WTC11 (cell line): ENCODE measurements around the gene WDR1.

ENCODE experiments used
- ATF2 ChIP-seq: sonication (generic); formaldehyde crosslinking; IDR thresholded peaks from 2 replicates; pipeline ENCODE4 v1.8.1; 2022; ENCODE audit warnings: low read depth, missing genetic modification reagents, borderline replicate concordance
- CREB1 ChIP-seq: sonication (generic); formaldehyde crosslinking; IDR thresholded peaks from 2 replicates; pipeline ENCODE4 v1.8.0; 2023; ENCODE audit warnings: mild to moderate bottlenecking, missing genetic modification reagents
- ERG ChIP-seq: fragments of 250-450 bp; sonication (Bioruptor Pico); IDR thresholded peaks from 2 replicates; pipeline ENCODE4 v1.8.0; 2021; ENCODE audit warnings: mild to moderate bottlenecking
- ESRRA ChIP-seq: sonication (generic); formaldehyde crosslinking; IDR thresholded peaks from 2 replicates; pipeline ENCODE4 v1.8.1; 2022; ENCODE audit warnings: mild to moderate bottlenecking, missing genetic modification reagents, borderline replicate concordance
- FOXJ3 ChIP-seq: sonication (generic); formaldehyde crosslinking; IDR thresholded peaks from 2 replicates; pipeline ENCODE4 v1.9.0; 2021; ENCODE audit warnings: missing genetic modification reagents, mild to moderate bottlenecking, borderline replicate concordance
- RELA ChIP-seq: sonication (generic); formaldehyde crosslinking; IDR thresholded peaks from 2 replicates; pipeline ENCODE4 v1.8.1; 2022; ENCODE audit warnings: missing genetic modification reagents, mild to moderate bottlenecking, borderline replicate concordance
- SP1 ChIP-seq: sonication (generic); formaldehyde crosslinking; conservative IDR thresholded peaks from 2 replicates; pipeline ENCODE4 v1.8.1; 2022; ENCODE audit warnings: missing genetic modification reagents
- ZBTB21 ChIP-seq: sonication (generic); formaldehyde crosslinking; IDR thresholded peaks from 2 replicates; pipeline ENCODE4 v1.8.1; 2023; ENCODE audit warnings: mild to moderate bottlenecking, missing genetic modification reagents, borderline replicate concordance
- ZNF121 ChIP-seq: sonication (generic); formaldehyde crosslinking; IDR thresholded peaks from 2 replicates; pipeline ENCODE4 v1.8.0; 2023; ENCODE audit warnings: missing genetic modification reagents
- ZNF263 ChIP-seq: sonication (generic); formaldehyde crosslinking; IDR thresholded peaks from 2 replicates; pipeline ENCODE4 v1.8.1; 2022; ENCODE audit warnings: low read depth, mild to moderate bottlenecking, moderate library complexity, missing genetic modification reagents
- ZNF423 ChIP-seq: fragments of 250-450 bp; sonication (Bioruptor Pico); IDR thresholded peaks from 2 replicates; pipeline ENCODE4 v2.1.2; 2022; ENCODE audit warnings: mild to moderate bottlenecking, moderate library complexity
- TF ChIP-seq, protein P1 (sequence below): fragments of 200-600 bp; IDR thresholded peaks from 2 replicates; pipeline ENCODE4 v1.8.0; 2022; ENCODE audit warnings: antibody characterized with exemption

GRCh38 chr4:10081218-10081606, 35.4 kb downstream of the WDR1 start:
- no peak for TF ChIP-seq ZBTB21
- no peak for TF ChIP-seq CREB1 (CRISPR knock-in tag)
- TF ChIP-seq, protein P1, sequence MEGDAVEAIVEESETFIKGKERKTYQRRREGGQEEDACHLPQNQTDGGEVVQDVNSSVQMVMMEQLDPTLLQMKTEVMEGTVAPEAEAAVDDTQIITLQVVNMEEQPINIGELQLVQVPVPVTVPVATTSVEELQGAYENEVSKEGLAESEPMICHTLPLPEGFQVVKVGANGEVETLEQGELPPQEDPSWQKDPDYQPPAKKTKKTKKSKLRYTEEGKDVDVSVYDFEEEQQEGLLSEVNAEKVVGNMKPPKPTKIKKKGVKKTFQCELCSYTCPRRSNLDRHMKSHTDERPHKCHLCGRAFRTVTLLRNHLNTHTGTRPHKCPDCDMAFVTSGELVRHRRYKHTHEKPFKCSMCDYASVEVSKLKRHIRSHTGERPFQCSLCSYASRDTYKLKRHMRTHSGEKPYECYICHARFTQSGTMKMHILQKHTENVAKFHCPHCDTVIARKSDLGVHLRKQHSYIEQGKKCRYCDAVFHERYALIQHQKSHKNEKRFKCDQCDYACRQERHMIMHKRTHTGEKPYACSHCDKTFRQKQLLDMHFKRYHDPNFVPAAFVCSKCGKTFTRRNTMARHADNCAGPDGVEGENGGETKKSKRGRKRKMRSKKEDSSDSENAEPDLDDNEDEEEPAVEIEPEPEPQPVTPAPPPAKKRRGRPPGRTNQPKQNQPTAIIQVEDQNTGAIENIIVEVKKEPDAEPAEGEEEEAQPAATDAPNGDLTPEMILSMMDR = no peak
- TF ChIP-seq FOXJ3 (CRISPR knock-in tag) = no peak
- TF ChIP-seq ZNF121 = no peak
- TF ChIP-seq ERG (CRISPR knock-in tag) = no peak
- TF ChIP-seq ATF2 (CRISPR knock-in tag) = no peak
- TF ChIP-seq RELA (CRISPR knock-in tag) = no peak
- TF ChIP-seq ESRRA (CRISPR knock-in tag) = no peak
- no peak for TF ChIP-seq SP1 (CRISPR knock-in tag)
- TF ChIP-seq ZNF423 (CRISPR knock-in tag) = no peak
- no peak for TF ChIP-seq ZNF263 (CRISPR knock-in tag)
